Endodermal cell (in vitro differentiated cells): ENCODE measurements around the gene RHBDF2. TPM values are rescaled to one million over a fixed set of nuclear protein-coding genes. Genes with fewer than 3 reads are reported as not detected.

Experiments
- DNase-seq: peaks from one replicate; pipeline ENCODE4 v3.0.0-alpha.2; 2017
- H3K27ac ChIP-seq: 2 replicates; pipeline ENCODE4 v1.5.1; 2013; ENCODE audit warnings: mild to moderate bottlenecking, low read depth, low read length, moderate library complexity
- H3K27me3 ChIP-seq: 2 replicates; pipeline ENCODE4 v1.6.1; 2013; ENCODE audit warnings: mild to moderate bottlenecking, low read length, moderate library complexity; ENCODE audit not compliant: insufficient read depth, control insufficient read depth, poor library complexity, severe bottlenecking
- H3K36me3 ChIP-seq: 2 replicates; pipeline ENCODE4 v1.7.0; 2013; ENCODE audit warnings: mild to moderate bottlenecking, low read length, moderate library complexity; ENCODE audit not compliant: control insufficient read depth, insufficient read depth
- H3K4me1 ChIP-seq: one replicate; pipeline ENCODE4 v1.7.0; 2013; ENCODE audit warnings: low read length; ENCODE audit not compliant: control insufficient read depth, insufficient read depth
- H3K4me3 ChIP-seq: 2 replicates; pipeline ENCODE4 v1.5.1; 2013; ENCODE audit warnings: mild to moderate bottlenecking, low read length, moderate library complexity
- H3K9ac ChIP-seq: 2 replicates; pipeline ENCODE4 v1.6.1; 2013; ENCODE audit warnings: mild to moderate bottlenecking, low read length, moderate library complexity; ENCODE audit not compliant: poor library complexity, severe bottlenecking; ENCODE audit errors: extremely low read depth
- H3K9me3 ChIP-seq: 2 replicates; pipeline ENCODE4 v1.6.1; 2013; ENCODE audit warnings: mild to moderate bottlenecking, low read length, moderate library complexity; ENCODE audit not compliant: control insufficient read depth
- H3K27ac Mint-ChIP-seq: 2 replicates; pipeline ENCODE4 v1.8.0; 2020; ENCODE audit warnings: mixed read lengths
- H3K27me3 Mint-ChIP-seq: 2 replicates; pipeline ENCODE4 v1.8.0; 2021; ENCODE audit warnings: mild to moderate bottlenecking, mixed read lengths; ENCODE audit not compliant: insufficient read depth
- H3K36me3 Mint-ChIP-seq: 2 replicates; pipeline ENCODE4 v1.8.0; 2020; ENCODE audit warnings: low read depth, mixed read lengths
- H3K4me1 Mint-ChIP-seq: 2 replicates; pipeline ENCODE4 v1.8.0; 2020; ENCODE audit warnings: mixed read lengths
- H3K4me3 Mint-ChIP-seq: 2 replicates; pipeline ENCODE4 v1.8.0; 2020; ENCODE audit warnings: mild to moderate bottlenecking, moderate library complexity, mixed read lengths
- H3K9me3 Mint-ChIP-seq: 2 replicates; pipeline ENCODE4 v1.8.0; 2020; ENCODE audit warnings: mild to moderate bottlenecking, mixed read lengths
- CTCF ChIP-seq: fragments of 200-600 bp; sonication (generic); conservative IDR thresholded peaks from 2 replicates; pipeline ENCODE4 v1.5.0; 2021; ENCODE audit warnings: antibody characterized with exemption, mild to moderate bottlenecking
- WGBS, 2 experiments: methylation state at CpG; one replicate each; pipeline versions ENCODE4 v1.1.5 to v1.1.7; 2013; ENCODE audit warnings: missing lambda C conversion rate in 2 of 2, mixed read lengths in 1 of 2; ENCODE audit not compliant: insufficient coverage in 1 of 2, insufficient read length in 1 of 2; 5-methylcytosine and 5-hydroxymethylcytosine counted together
- total RNA-seq, 2 donors: library from RNA; stranded (reverse); fragmentation: NEBNext Ultra II Directional in 1 of 2; extraction: Animal tissue kit (Norgen Biotek cat#: 25700) in 1 of 2; gene quantifications; 2 replicates in 1 of 2; 3 replicates in 1 of 2; pipeline ENCODE4 v1.2.1, GENCODE V29; 2021

RHBDF2 gene
- total RNA-seq, 2 donors from 2014 or later: 28.5 to 31.1 TPM

- Histone ChIP-seq H3K4me1 (no peaks in the 10 kb centered on the region), H3K27me3 (no peaks in the 10 kb centered on the region), H3K9ac (no peak overlapping the region), H3K4me3 (no peak overlapping the region), H3K9me3 (no peaks in the 10 kb centered on the region), H3K36me3 (peaks cover 8% of the 10 kb centered on the region), H3K27ac (no peak overlapping the region)
- Mint-ChIP-seq H3K27ac (peak overlapping the region; percentile 53), H3K4me3 (no peak overlapping the region), H3K9me3 (no peaks in the 10 kb centered on the region), H3K36me3 (peaks cover 11% of the 10 kb centered on the region), H3K4me1 (peaks cover 37% of the 10 kb centered on the region), H3K27me3 (no peaks in the 10 kb centered on the region)
- 96 to 97% methylated on average over 7 to 9 of the region's 9 CpGs for WGBS, 2 experiments
- TF ChIP-seq CTCF: no peak
- no peak for DNase-seq
Measured at GRCh38 chr17:76433693-76434092, 67.5 kb downstream of the RHBDF2 start.

GRCh38 chr17:76432712-76433336 is 68.4 kb downstream of the RHBDF2 start:
- Histone ChIP-seq H3K4me1 (no peaks in the 10 kb centered on the region), H3K9me3 (no peaks in the 10 kb centered on the region), H3K27ac (no peak overlapping the region), H3K27me3 (no peaks in the 10 kb centered on the region), H3K36me3 (peaks cover 8% of the 10 kb centered on the region), H3K4me3 (no peak overlapping the region), H3K9ac (no peak overlapping the region)
- TF ChIP-seq CTCF: peak; percentile 77
- DNase-seq: peak; percentile 59
- no peaks in the 10 kb centered on the region for H3K27me3 Mint-ChIP-seq
- no peak overlapping the region for H3K27ac Mint-ChIP-seq
- H3K4me3 Mint-ChIP-seq: no peak overlapping the region
- 83 to 100% methylated on average over 1 to 3 of the region's 3 CpGs for WGBS, 2 experiments
- H3K9me3 Mint-ChIP-seq: no peaks in the 10 kb centered on the region
- peaks cover 30% of the 10 kb centered on the region for H3K4me1 Mint-ChIP-seq
- H3K36me3 Mint-ChIP-seq: peaks cover 9% of the 10 kb centered on the region

- peaks cover 30% of the 10 kb centered on the region for H3K4me1 Mint-ChIP-seq
Measured at GRCh38 chr17:76432004-76432403, 69.2 kb downstream of the RHBDF2 start.

More at GRCh38 chr17:76432004-76432403, 69.2 kb downstream of the RHBDF2 start:
- H3K27me3 ChIP-seq: no peaks in the 10 kb centered on the region
- peaks cover 8% of the 10 kb centered on the region for H3K36me3 ChIP-seq
- H3K36me3 Mint-ChIP-seq: peaks cover 9% of the 10 kb centered on the region
- peak; percentile 60 for DNase-seq
- no peak overlapping the region for H3K9ac ChIP-seq
- no peaks in the 10 kb centered on the region for H3K4me1 ChIP-seq
- no peaks in the 10 kb centered on the region for H3K9me3 Mint-ChIP-seq
- TF ChIP-seq CTCF: no peak
- no peaks in the 10 kb centered on the region for H3K27me3 Mint-ChIP-seq
- peak overlapping the region; percentile 72 for H3K27ac Mint-ChIP-seq
- WGBS, 2 experiments: 85 to 92% methylated on average over 3 to 6 of the region's 6 CpGs
- H3K4me3 ChIP-seq: no peak overlapping the region
- H3K4me3 Mint-ChIP-seq: no peak overlapping the region
- H3K27ac ChIP-seq: no peak overlapping the region
- H3K9me3 ChIP-seq: no peaks in the 10 kb centered on the region
